ENCODE measurements around the gene AVP.

GRCh38 chr20:3085571-3086072 lies 1.1 kb upstream of the AVP start:
- TF ChIP-seq ZNF776 (CRISPR knock-in tag; IDR thresholded peaks at IDR 0.05) (no peak), NFRKB (IDR thresholded peaks at IDR 0.05) (no peak), ELF4 (CRISPR knock-in tag; IDR thresholded peaks at IDR 0.05; ENCODE audit: borderline replicate concordance) (no peak), RNF2 (conservative IDR thresholded peaks at IDR 0.05; ENCODE audit: low read depth) (no peak)

All from HepG2 (cell line).